H1 (cell line): ENCODE data around the gene CNNM2. TPM values are rescaled to one million over a fixed set of nuclear protein-coding genes. Genes with fewer than 3 reads are reported as not detected.

Experiments
- CHD2 ChIP-seq: IDR thresholded peaks from 2 replicates; pipeline ENCODE4 v1.6.1; 2012; ENCODE audit warnings: low read length, improper control_type of control experiment
- KDM4A ChIP-seq: IDR thresholded peaks from one replicate; pipeline ENCODE4 v1.7.1; 2012; ENCODE audit warnings: low read depth, mild to moderate bottlenecking, moderate library complexity, low read length, inconsistent platforms; ENCODE audit not compliant: severe bottlenecking
- polyA plus RNA-seq, 7 experiments: library from polyadenylated mRNA; depleted of rRNA in 3 of 7; stranded (reverse) in 5 of 7; unstranded in 2 of 7; fragments of >200 nt in 5 of 7; fragments of 200-250 nt in 2 of 7; gene quantifications; 1 replicate in 5 of 7; 2 replicates in 1 of 7; 4 replicates in 1 of 7; pipeline versions ENCODE4 v1.2.1 to v1.2.3, GENCODE V29; 2011 to 2013; ENCODE audit warnings: missing spikeins in 2 of 7, mixed read lengths in 2 of 7
- total RNA-seq: library from RNA; stranded (reverse); fragmentation: NEBNext Ultra II Directional; extraction: Animal tissue kit (Norgen Biotek cat#: 25700); gene quantifications from 2 replicates; pipeline ENCODE4 v1.2.1, GENCODE V29; 2021

CNNM2 gene
- total and polyA plus RNA-seq, 2 of the 8 experiments (the other 6 are each of a cell fraction or from before 2014, with no cell fraction given), result 7.3 to 23.6 TPM

DNA sequence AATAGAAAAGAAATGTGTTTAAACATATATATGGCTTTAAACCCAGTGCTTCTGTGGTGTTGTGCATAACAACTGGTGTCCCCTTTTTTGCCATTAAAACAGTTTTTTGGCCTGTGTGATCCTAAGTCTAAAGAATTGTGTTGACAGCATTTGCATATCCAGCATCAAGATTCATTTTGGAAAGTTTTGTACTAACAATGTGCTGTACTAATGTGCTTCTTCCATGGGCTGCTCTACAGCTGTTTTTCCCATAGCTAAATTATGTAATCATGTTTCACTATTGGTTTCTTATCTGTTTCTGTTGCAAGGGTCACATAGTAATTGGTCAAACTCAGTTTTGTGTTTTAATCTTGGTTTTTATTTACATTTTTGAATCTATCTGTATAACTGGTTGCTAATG lies 5.5 kb downstream of the CNNM2 start (continued):
- no peak for TF ChIP-seq KDM4A
- no peak for TF ChIP-seq CHD2
